HK-2 (cell line): ENCODE measurements around the gene MISP.

Source experiments
- DNase-seq: peaks from one replicate; pipeline ENCODE4 v3.0.0-alpha.2; 2018; ENCODE audit not compliant: unreplicated experiment

Gene MISP

DNA sequence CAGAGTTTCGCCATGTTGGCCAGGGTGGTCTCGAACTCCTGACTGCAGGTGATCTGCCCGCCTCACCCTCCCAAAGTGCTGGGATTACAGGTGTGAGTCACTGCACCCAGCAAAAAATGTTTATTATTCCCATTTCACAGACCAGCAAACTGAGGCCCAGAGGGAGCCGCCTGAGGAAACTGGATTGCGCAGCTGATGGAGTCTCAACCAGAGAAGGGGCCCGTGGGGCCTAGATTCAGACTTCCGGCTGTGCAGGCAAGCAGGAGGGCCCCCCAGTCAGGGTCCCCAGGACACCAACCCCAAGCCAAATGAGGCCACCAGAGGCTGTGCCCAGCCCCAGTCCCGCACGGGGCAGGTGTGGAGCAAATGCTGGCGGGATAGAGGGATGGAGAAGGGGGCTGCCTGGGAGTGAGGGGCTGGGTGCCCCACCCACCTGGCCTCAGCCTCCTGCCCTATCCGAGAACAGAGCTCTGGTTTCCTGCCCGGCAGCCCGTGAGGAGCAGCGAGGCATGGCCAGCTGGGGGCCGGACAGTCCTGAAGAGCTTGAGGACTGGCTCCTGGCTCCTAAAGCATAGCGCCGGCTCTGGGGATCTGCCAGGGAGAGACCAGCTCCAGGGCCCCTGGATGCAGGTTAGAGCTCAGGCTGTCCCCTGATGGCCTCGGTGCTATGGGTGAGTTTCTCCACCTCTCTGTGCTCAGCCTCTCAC, 22.0 kb downstream of the MISP start:
- DNase-seq = peak; percentile 69

- no peak for DNase-seq
These were observed 25.6 kb downstream of the MISP start for GRCh38 chr19:776549-776948.

DNA sequence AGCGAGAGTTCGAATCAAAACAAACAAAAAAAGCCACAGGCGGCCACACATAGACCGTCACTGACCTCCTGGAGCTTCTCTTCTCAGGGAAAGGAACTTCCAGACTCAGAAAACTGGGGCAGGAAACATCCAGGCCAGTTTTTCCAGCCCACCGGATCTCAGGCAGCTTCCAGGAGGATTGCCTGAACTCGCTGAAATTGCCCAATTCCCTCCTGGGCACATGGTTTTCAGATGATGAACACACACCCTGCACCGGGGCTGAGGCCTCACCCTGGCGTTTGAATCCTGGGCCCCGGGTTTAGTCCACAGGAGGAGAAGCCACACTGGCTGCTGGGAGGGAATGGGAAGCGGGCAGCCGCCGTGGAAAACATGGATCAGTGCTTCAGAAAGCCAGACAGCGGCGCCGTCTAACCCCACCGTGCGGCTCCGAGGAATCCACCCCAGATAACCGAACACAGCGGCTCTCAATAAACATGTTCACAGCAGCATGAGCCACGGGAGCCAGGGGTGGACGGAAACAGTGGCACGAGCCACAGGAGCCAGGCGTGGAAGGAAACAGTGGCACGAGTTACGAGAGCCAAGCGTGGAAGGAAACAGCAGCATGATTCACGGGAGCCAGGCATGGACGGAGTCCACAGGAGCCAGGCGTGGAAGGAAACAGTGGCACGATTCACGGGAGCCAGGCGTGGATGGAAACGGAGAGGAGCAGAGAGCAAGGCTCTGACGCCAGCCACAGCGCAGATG, 28.2 kb downstream of the MISP start:
- peak; percentile 72 for DNase-seq

GRCh38 chr19:780935-781334, 30.0 kb downstream of the MISP start:
- DNase-seq = no peak

DNA sequence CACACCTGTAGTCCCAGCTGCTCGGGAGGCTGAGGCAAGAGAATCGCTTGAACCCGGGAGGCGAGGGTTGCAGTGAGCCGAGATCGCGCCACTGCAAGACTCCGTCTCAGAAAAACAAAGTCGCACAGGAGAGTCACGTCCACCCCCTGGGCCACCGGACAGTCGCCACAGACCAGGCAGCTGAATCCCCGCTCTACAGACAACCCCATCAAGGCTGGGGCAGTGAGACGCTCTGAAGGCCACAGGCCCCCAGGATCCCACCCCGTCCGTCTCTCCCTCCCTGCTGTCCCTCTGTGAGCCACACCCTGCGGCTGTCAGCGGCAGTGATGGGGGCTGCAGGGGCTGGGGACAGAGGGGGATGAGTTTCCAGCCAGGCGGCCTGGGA, 30.9 kb downstream of the MISP start:
- DNase-seq = no peak

GRCh38 chr19:782185-782877, 31.4 kb downstream of the MISP start:
- peak; percentile 24 for DNase-seq

DNA sequence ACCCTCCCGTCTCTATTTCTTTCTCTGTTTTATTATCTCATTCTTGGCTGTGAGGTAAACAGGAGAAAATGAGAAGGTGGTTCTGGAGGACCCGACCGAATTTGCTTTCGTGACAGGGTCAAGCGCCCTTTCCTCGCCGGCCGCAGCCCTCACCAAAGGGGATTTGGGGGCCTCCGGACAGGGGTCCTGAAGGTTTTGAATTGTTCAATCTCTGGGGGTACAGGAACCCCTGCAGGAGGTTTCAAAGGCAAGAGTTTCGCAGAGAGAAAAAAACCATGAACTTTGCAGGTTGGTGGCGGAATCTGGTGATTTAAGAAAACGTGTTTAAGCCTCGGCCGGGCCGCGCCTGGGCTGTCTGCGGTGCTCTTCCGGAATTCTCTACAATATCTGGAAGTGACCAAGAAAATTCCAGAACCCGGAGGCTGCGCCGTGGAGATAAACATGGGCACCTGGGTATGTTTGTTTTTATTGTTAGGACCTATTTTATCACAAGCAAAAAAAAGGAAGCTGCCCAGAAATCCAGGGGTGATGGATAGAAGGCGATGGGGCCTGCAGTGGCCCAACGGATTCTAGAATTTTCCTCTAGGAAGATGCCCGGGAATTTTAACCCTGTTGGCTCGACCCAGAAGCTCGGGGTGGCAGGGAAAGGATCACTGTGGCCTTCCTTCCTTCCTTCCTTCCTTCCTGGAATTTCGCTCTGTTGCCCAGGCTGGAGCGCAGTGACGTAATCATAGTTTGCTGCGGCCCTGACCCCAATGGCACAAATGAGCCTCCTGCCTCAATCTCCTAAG, 32.2 kb downstream of the MISP start:
- DNase-seq = no peak

GRCh38 chr19:784541-784940, 33.6 kb downstream of the MISP start:
- no peak for DNase-seq

- no peak for DNase-seq
These were observed 36.6 kb downstream of the MISP start for GRCh38 chr19:787536-787935.

- DNase-seq = no peak
These were observed 37.7 kb downstream of the MISP start for GRCh38 chr19:788686-788982.

GRCh38 chr19:788983-789700, 38.2 kb downstream of the MISP start:
- DNase-seq = no peak

DNA sequence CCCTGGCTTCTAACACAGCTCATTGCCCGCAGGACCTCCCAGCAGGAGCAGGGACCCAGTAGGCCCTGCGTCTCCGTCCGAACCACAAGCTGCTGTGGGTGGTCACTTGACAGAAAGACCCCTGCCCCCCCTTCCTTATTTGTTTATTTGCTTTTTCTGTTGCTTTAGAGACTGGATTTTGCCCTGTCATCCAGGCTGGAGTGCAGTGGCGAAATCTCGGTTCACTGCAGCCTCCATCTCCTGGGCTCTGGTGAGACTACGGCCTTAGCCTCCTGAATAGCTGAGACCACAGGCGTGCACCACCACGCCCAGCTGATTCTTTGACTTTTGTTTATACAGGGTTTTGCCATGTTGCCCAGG, 38.8 kb downstream of the MISP start:
- no peak for DNase-seq

- DNase-seq = no peak
These were observed 40.2 kb downstream of the MISP start for GRCh38 chr19:791007-791566.

GRCh38 chr19:791567-792305, 40.8 kb downstream of the MISP start:
- DNase-seq = no peak

GRCh38 chr19:792306-792885, 41.5 kb downstream of the MISP start:
- DNase-seq = no peak

GRCh38 chr19:793806-794205, 42.9 kb downstream of the MISP start:
- no peak for DNase-seq

DNA sequence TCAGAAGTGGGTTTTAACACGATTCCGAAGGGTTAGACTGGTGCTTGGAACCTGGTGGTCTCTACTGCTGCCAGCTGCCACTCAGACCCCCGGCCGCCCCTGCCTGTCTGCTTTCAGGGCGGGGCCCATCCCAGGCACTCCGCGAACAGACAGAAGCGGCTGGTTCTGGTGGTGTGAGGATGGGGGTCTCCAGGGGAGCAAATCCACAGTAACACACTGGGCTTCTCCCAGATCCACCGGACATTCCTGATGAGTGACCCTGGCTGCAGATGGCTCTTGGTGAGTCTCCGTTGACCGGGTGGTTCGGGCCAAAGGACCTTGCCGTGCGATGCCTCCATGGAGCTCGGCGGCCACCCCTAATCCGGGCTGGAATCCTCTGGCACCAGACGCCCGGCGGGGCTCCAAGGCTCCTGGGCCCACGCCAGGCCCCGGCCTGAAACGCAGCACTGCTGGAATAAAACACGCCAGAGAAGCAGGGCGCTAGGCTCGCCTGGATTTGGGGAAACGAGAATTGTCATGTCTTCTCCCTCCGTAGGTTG, 44.2 kb downstream of the MISP start:
- no peak for DNase-seq

GRCh38 chr19:795691-796581, 45.0 kb downstream of the MISP start:
- no peak for DNase-seq
